ENCODE results near the gene GRHL3.

DNA sequence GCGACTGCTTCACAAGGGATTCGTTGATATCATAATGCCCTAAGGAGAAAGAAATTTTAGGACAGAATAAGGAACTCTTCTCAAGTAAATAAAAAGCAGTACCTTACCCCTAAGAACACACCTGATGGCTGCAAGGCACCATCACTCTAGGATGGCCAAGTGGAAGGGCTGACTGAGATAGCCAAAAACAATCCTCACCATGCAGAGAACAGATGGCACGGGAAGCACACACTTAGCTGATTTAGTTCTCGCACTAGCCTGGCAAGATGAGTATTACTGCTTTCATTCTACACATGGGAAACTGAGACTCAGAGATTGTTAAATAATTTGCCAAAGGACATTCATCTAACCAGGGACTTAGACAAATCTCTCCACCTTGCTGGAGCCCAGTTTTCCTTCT lies 50.6 kb downstream of the GRHL3 start:
- TF ChIP-seq, protein P1, sequence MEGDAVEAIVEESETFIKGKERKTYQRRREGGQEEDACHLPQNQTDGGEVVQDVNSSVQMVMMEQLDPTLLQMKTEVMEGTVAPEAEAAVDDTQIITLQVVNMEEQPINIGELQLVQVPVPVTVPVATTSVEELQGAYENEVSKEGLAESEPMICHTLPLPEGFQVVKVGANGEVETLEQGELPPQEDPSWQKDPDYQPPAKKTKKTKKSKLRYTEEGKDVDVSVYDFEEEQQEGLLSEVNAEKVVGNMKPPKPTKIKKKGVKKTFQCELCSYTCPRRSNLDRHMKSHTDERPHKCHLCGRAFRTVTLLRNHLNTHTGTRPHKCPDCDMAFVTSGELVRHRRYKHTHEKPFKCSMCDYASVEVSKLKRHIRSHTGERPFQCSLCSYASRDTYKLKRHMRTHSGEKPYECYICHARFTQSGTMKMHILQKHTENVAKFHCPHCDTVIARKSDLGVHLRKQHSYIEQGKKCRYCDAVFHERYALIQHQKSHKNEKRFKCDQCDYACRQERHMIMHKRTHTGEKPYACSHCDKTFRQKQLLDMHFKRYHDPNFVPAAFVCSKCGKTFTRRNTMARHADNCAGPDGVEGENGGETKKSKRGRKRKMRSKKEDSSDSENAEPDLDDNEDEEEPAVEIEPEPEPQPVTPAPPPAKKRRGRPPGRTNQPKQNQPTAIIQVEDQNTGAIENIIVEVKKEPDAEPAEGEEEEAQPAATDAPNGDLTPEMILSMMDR (IDR thresholded peaks at IDR 0.05) = no peak
- TF ChIP-seq ZFX (IDR thresholded peaks at IDR 0.05; ENCODE audit: borderline replicate concordance) = no peak

All from 22Rv1 (cell line).